ENCODE measurements around the gene RWDD1.
A peak's percentile ranks its signal among the peaks of the same experiment; 100 is the strongest.
"Not testable (repeated sequence)": the region's sequence is repeated elsewhere in the genome, so short reads cannot be mapped to it uniquely, and the experiment has no call there.

Gene RWDD1

DNA sequence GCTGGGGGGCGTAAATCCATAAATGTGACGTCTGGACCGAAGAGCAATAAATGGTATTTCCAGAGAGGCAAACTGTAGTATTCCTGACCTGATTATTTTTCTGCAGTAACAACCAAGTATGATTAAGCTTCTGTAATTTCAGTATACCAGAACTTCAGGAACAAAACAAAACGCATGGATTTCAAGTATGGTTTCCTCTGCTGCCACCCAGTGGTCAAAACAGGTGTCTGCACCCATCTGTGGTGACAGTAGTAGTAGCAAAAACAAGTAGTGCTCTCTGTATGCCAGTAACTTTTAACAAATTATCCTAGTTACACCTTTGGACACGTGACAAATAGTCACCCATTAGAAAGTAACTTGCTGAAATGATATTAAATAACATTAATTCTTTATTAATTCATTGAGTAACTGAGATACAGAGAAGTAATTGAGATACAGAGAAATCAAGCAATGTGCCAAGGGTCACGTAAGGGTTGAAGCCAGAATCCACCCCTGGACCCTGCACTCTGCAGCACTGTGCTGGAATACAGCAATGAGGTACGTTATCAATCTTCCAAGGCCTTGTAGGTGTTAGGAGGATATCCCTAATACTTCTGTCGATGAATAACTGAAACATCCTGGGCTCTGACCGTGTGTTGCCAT lies 9.8 kb upstream of the RWDD1 start:
- peak; percentile 64 for DNase-seq

GRCh38 chr6:116562019-116562403 lies 9.3 kb upstream of the RWDD1 start:
- DNase-seq = no peak

GRCh38 chr6:116562614-116563013 lies 8.7 kb upstream of the RWDD1 start:
- no peak for DNase-seq

DNA sequence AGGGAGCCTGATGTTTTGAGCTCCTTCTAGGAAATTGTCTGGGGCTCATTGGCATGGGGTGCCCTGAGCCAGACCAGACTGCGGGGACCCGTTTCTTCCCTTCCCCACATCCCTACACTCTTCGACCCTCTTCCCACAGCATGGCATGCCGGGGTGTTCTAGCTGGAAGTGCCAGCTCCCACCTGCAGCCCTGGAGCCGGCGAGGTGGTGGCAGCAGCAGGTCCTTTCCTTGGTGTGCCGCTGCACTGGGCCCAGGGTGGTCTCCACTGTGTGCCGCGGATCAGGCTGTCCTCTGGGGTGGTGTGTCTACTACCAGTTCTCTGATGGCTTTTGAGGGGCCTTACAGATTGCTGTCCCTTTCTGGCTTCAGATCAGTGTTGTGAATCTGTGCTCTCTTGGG lies 7.5 kb upstream of the RWDD1 start:
- no peak for DNase-seq

DNA sequence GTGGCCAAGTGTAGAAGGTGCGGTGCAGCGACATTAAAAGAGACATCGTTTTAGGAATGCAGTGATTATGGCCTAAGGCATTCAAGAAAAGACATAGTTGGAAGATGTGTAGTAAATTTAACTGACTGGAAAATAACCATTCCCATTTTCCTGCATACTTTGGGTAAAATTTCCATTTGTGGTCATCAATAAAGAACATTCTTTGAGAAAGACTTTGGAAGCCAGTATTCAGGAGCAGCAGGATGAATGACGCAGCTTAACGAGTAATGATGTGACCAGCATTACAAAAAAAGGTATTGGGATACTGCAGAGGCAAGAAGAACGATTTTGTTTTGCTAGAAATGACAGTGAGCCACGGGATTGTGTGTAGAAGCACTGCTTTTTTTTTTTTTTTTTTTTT lies 7.0 kb upstream of the RWDD1 start:
- no peak for DNase-seq

DNA sequence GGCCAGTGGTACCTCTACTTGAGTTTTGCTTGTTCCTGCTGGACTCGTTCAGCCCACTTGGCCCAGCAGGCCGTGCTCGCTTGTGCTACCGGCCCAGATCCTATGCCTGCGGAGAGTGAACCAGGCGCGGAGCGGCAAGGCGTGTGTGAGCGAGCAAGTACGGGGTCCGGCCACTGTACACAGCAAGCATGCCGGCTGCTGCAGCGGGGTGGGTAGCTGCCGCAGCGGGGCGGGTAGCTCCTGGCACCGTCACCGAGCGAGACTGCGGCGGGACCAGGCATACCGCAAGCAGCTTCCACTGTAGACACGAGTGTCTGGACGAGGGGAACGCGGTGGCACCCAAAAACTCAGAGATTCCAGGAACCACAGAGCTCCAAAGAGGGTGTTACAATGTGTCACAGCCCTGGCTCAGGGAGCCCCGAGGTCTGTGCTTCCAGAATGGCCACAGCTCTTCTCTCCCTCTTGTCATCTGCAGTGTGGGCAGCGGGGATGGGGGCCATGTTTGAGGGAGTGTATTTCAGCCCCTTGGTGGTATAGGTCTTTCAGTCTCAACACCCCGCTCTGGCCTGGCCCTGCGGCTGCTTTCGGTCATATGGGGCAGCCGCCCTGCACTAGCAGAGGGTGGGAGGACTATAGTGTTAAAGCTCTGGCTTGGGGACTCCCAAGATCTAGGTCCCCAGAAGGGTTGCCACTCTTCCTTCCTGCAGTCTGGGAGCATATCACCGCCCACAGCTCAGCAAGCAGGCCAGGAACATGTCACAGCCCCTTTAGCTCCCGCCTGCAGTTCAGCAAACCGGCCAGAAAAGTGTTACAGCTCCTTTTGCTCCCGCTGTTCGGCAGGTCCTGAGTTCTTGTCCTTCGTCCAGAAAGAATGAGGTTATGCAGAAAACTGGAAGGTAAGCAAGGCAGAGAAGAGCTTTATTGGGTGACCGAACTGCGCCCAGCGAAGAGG lies 6.1 kb upstream of the RWDD1 start:
- peak; percentile 29 for DNase-seq

DNA sequence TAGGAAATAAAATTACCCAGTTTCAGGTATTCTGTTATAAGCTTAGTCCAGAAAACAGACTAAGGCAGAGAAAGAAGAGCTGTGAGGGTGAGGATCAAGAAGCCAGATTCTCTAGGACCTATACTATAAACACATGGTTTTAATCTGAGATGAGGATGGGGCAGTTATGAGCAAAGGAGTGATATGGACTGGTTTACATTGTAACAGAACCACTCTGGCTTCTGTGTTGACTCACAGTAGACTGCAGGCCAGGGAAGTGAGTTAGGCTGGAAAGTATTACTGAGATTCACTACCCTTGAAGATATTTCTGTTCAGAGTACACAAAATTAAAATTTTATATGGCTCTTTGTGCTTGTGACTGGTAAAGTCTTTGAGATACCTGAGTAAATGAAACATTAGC lies 3.2 kb upstream of the RWDD1 start:
- DNase-seq = no peak

GRCh38 chr6:116568821-116569755 lies 2.2 kb upstream of the RWDD1 start:
- DNase-seq = no peak

DNA sequence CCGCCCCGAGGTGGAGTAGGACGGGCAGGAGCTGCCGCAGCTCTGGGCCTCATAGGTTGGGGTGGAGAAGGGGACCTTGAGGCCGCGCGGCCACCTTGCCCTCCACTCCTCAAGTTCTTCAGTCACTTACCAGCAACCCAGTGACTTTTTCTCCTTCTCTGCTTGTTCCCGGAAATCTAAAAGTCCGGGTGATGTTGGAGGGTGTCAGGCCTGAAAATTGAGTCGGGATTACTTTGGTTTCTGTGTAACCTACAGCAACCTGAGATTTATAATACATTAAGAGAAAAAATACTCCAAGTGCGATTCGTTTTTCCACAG lies 338 bp downstream of the RWDD1 start:
- no peak for DNase-seq

DNA sequence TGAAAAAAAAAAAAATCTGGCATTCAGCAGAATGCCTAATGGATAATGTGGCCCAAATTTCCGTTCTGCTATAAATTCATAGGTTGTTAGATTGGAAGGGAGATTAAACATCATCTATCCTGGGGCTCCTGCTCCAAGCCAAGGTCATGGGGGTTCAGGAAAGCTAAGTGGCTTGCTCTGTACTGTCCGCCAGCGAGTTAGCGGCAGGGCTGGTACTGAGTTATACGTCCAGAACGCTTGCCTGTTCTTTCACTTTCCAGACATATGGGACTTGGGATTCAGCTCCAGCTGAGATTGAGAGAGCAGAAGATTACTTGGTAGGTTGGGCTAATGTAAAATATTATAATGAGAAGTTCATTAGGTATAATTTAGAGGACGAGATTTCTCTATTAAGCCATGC lies 858 bp downstream of the RWDD1 start:
- DNase-seq = no peak

- no peak for DNase-seq
Observed at GRCh38 chr6:116575227-116575626, 3.9 kb downstream of the RWDD1 start.

GRCh38 chr6:116577486-116577885 lies 6.2 kb downstream of the RWDD1 start:
- no peak for DNase-seq

GRCh38 chr6:116578335-116578734 lies 7.0 kb downstream of the RWDD1 start:
- DNase-seq = no peak

- DNase-seq = no peak
Observed at GRCh38 chr6:116579143-116579542, 7.8 kb downstream of the RWDD1 start.

DNA sequence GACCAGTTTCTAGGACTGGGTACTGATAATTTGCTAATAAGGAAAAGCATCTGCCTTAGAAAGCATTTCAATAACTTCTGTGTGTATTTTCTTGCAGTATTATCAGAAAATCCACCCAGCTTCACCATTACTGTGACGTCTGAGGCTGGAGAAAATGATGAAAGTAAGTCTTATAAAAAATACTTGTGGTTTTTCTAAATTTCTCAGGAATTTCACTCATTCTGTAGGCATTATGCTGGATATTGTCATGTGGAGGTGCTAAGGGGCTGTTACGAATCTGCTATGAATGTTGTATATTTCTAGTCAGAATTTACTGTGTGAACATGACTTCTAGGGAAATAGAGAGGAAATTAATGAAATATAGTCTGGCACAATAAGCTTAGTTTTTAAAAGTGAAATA lies 8.9 kb downstream of the RWDD1 start:
- DNase-seq = no peak

- no peak for DNase-seq
Observed at GRCh38 chr6:116586276-116586675, 15.0 kb downstream of the RWDD1 start.

GRCh38 chr6:116586738-116587137 lies 15.4 kb downstream of the RWDD1 start:
- DNase-seq = no peak

DNA sequence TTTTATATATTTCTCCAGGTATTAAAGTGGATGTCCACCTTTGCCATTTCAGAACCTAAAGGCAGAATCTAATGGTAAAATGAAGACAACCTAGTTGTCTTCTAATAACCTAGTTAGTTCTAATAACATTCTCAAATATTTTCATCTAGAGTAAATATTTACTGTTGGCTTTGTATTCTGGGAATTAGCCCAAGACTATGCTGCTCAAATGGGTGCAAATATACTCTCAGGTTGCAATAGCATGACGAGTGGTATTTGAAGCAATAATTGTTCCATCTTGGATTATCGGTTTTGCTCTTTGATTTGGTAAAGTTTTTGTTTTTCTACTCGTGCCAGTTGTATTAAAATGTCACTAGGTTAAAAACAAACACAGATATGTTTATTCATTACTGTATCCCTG lies 23.9 kb downstream of the RWDD1 start:
- no peak for DNase-seq

GRCh38 chr6:116596815-116597214 lies 25.5 kb downstream of the RWDD1 start:
- no peak for DNase-seq

- DNase-seq = not testable (repeated sequence)
Observed at GRCh38 chr6:116603916-116604315, 32.6 kb downstream of the RWDD1 start.

DNA sequence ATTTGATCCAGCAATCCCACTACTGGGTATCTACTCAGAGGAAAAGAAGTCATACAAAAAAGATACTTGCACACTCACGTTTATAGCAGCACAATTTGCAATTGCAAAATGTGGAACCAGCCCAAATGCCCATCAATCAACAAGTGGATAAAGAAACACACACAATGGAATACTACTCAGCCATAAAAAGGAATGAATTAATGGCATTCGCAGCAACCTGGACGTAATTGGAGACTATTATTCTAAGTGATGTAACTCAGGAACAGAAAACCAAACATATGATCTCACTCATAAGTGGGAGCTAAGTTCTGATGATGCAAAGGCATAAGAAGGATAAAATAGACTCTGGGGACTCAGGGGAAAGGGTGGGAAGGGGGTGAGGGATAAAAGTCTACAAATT lies 33.6 kb downstream of the RWDD1 start:
- not testable (repeated sequence) for DNase-seq

GRCh38 chr6:116605935-116606334 lies 34.6 kb downstream of the RWDD1 start:
- no peak for DNase-seq

DNA sequence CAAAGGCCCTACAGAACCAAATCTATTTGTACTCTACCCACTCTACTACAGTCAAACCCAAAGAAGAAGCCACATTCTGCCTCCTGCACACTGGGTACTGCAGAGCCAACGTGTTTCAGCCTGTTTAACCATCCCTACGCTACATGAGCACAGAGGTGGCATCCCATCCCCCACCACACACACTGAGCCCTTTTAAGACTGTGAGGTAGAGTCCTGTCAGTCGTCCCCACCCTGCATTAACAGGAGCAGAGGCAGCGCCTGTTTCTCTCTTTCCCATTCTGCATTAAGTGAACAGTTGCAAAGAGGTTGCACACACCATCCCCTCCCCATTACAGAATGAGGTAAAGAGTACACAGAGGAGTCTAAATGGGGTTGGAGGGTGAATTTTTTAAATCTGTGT lies 39.8 kb downstream of the RWDD1 start:
- no peak for DNase-seq
